HepG2 (cell line): ENCODE results near the gene OSBPL9. TPM values are rescaled to one million over a fixed set of nuclear protein-coding genes. Genes with fewer than 3 reads are reported as not detected.
A peak's percentile ranks its signal among the peaks of the same experiment; 100 is the strongest.

Experiments used
- ATAC-seq: fragments of 200-7000 bp; cut with Tn5 transposase; 3 replicates; pipeline ENCODE4 v1.9.1; 2020; ENCODE audit warnings: mild to moderate bottlenecking, moderate library complexity
- BruUV-seq: library from RNA; stranded (reverse); fragments of 400-500 nt; replicated peaks from 2 replicates; lab custom pipeline; 2021; lab: Mats Ljungman, UMichigan
- CTCF ChIA-PET: fragments of 300-600 bp; formaldehyde crosslinking; extraction: SDS; loops from one replicate; lab custom pipeline; 2021; ENCODE audit warnings: low total read pairs, inconsistent platforms, low intra/inter-chr PET ratio; lab: Yijun Ruan, JAX
- POLR2A ChIA-PET: fragments of 350-600 bp; sonication (Branson Sonifier 250); formaldehyde crosslinking; loops from one replicate; lab custom pipeline; 2020; ENCODE audit warnings: antibody characterized with exemption, inconsistent platforms; lab: Yijun Ruan, JAX
- DNase-seq: peaks from one replicate; pipeline ENCODE4 v3.0.0-alpha.2; 2015; ENCODE audit warnings: low spot score
- FAIRE-seq: peaks from 3 replicates; lab custom pipeline; 2011; peaks lifted over from hg19 to GRCh38; lab: Jason Lieb, UNC
- H2AFZ ChIP-seq: one replicate; pipeline ENCODE4 v1.6.1; 2011; ENCODE audit warnings: low read length, inconsistent platforms
- H3K27ac ChIP-seq: fragments of 300-600 bp; 3 replicates; pipeline ENCODE4 v1.8.0; 2011; ENCODE audit warnings: mixed run types, mild to moderate bottlenecking, mixed read lengths, low read length, inconsistent platforms; ENCODE audit not compliant: insufficient read depth; ENCODE audit errors: extremely low read length
- H3K27me3 ChIP-seq, 2 experiments: fragments of 200-600 bp in 1 of 2; 2 replicates in 1 of 2; 3 replicates in 1 of 2; pipeline versions ENCODE4 v1.6.0 to v1.8.0; 2011; ENCODE audit warnings: low read length in 2 of 2, mild to moderate bottlenecking in 2 of 2, moderate library complexity in 2 of 2, inconsistent platforms in 1 of 2; ENCODE audit not compliant: insufficient read depth in 2 of 2, control insufficient read depth in 1 of 2
- H3K36me3 ChIP-seq, 2 experiments: fragments of 200-600 bp in 1 of 2; replicated peaks in 1 of 2; 2 replicates in 1 of 2; 3 replicates in 1 of 2; pipeline versions ENCODE4 v1.5.1 to v1.8.0; 2011; ENCODE audit warnings: low read length in 2 of 2, inconsistent platforms in 1 of 2; ENCODE audit not compliant: insufficient read depth in 2 of 2, control insufficient read depth in 1 of 2
- H3K4me1 ChIP-seq: 2 replicates; pipeline ENCODE4 v1.5.1; 2012; ENCODE audit warnings: low read length, inconsistent platforms; ENCODE audit not compliant: insufficient read depth
- H3K4me2 ChIP-seq: 2 replicates; pipeline ENCODE4 v1.6.0; 2011; ENCODE audit warnings: low read depth, low read length, inconsistent platforms
- H3K4me3 ChIP-seq, 3 experiments: fragments of 200-600 bp in 1 of 3; sonication (generic), shearing (Covaris generic) in 1 of 3; replicated peaks in 1 of 3; 2 replicates each; pipeline ENCODE4 v1.5.1; 2011 to 2016; ENCODE audit warnings: low read length in 3 of 3, inconsistent platforms in 2 of 3, low read depth in 2 of 3, mild to moderate bottlenecking in 2 of 3, control low read depth in 1 of 3, mixed read lengths in 1 of 3; ENCODE audit not compliant: insufficient read depth in 1 of 3
- H3K79me2 ChIP-seq: one replicate; pipeline ENCODE4 v1.6.1; 2011; ENCODE audit warnings: low read length, inconsistent platforms; ENCODE audit not compliant: insufficient read depth
- H3K9ac ChIP-seq: 2 replicates; pipeline ENCODE4 v1.6.0; 2011; ENCODE audit warnings: mild to moderate bottlenecking, low read depth, low read length, inconsistent platforms; ENCODE audit not compliant: insufficient read depth
- H3K9me3 ChIP-seq: 2 replicates; pipeline ENCODE4 v1.5.1; 2012; ENCODE audit warnings: mild to moderate bottlenecking, low read length
- H4K20me1 ChIP-seq: 2 replicates; pipeline ENCODE4 v1.6.0; 2011; ENCODE audit warnings: inconsistent platforms, mild to moderate bottlenecking, low read length, moderate library complexity; ENCODE audit not compliant: insufficient read depth
- CEBPG ChIP-seq: IDR thresholded peaks from 2 replicates; pipeline ENCODE4 v1.6.1; 2016
- CTCF ChIP-seq: sonication (generic); formaldehyde crosslinking; IDR thresholded peaks from 2 replicates; pipeline ENCODE4 v1.5.0; 2020; ENCODE audit warnings: mild to moderate bottlenecking, missing genetic modification reagents, moderate library complexity
- FOSL2 ChIP-seq: sonication (generic); formaldehyde crosslinking; IDR thresholded peaks from 2 replicates; pipeline ENCODE4 v1.4.0; 2020; ENCODE audit warnings: missing genetic modification reagents
- KLF15 ChIP-seq: sonication (generic); formaldehyde crosslinking; IDR thresholded peaks from 2 replicates; pipeline ENCODE4 v1.8.1; 2023; ENCODE audit warnings: borderline replicate concordance, mild to moderate bottlenecking, inconsistent platforms, missing genetic modification reagents, mixed read lengths
- STAG1 ChIP-seq: sonication (generic); formaldehyde crosslinking; IDR thresholded peaks from 2 replicates; pipeline ENCODE4 v1.4.0; 2020; ENCODE audit warnings: missing genetic modification reagents
- ZNF607 ChIP-seq: sonication (generic); formaldehyde crosslinking; IDR thresholded peaks from 2 replicates; pipeline ENCODE4 v1.5.1; 2020; ENCODE audit warnings: missing genetic modification reagents, mild to moderate bottlenecking, borderline replicate concordance
- WGBS: methylation state at CpG from one replicate; pipeline ENCODE4 v1.1.6; 2017; ENCODE audit warnings: low lambda C conversion rate; 5-methylcytosine and 5-hydroxymethylcytosine counted together
- in situ Hi-C: cut with HindIII; loops from 2 replicates; pipeline ENCODE4 v1.10.0; 2017; ENCODE audit warnings: low pct_unique_long_range_greater_than_20kb; ENCODE audit not compliant: extremely low pct_ligation_motif_present
- intact Hi-C: fragments of 100-400 bp; cut with micrococcal nuclease; formaldehyde crosslinking; loops from one replicate; pipeline ENCODE4 v1.10.0; 2022; ENCODE audit not compliant: unreplicated experiment
- polyA plus RNA-seq, 8 experiments: library from polyadenylated mRNA; depleted of rRNA in 3 of 8; stranded (reverse) in 7 of 8; unstranded in 1 of 8; fragments of >200 nt; fragmentation: Illumina TruSeq in 4 of 8; extraction: Trizol in 4 of 8; gene quantifications; 2 replicates each; pipeline versions ENCODE4 v1.2.1 to v1.2.3, GENCODE V29; 2011 to 2016; ENCODE audit warnings: low read depth in 4 of 8, missing spikeins in 1 of 8, mixed read lengths in 1 of 8; ENCODE audit not compliant: insufficient read depth in 1 of 8
- total RNA-seq, 5 experiments: library from RNA; depleted of rRNA; stranded (reverse); fragments of >200 nt; fragmentation: Illumina TruSeq; extraction: Trizol; gene quantifications; 2 replicates each; pipeline ENCODE4 v1.2.3, GENCODE V29; 2016; ENCODE audit warnings: low read depth in 1 of 5

The OSBPL9 gene
- total and polyA plus RNA-seq, 2 of the 13 experiments (the other 11 are each of a cell fraction or from before 2014, with no cell fraction given) = 83.6 to 142 TPM

GRCh38 chr1:51569284-51570062, 47.4 kb upstream of the OSBPL9 start:
- ATAC-seq = peak; percentile 63
- Histone ChIP-seq H3K79me2 (no peaks in the 10 kb centered on the region), H3K36me3 (no peaks in the 10 kb centered on the region), H3K27me3 (no peaks in the 10 kb centered on the region), H3K9me3 (no peaks in the 10 kb centered on the region), H3K9ac (no peak overlapping the region), H4K20me1 (no peaks in the 10 kb centered on the region), H3K4me2 (0 out of 2 replicates have a peak overlapping the region, but pooled peaks have one; percentile 4), H2AFZ (no peak overlapping the region), H3K4me1 (peaks cover 14% of the 10 kb centered on the region), H3K4me3 (no peak overlapping the region), H3K27ac (no peak overlapping the region)
- WGBS = 26% methylated on average over 4 of the region's 4 CpGs
- FAIRE-seq = no peak
- CTCF ChIA-PET = interaction anchor here (1.1 kb wide), 1 partner anchor 200 kb away, joined by 3 read pairs; no protein-coding TSS in a partner anchor
- DNase-seq = peak; percentile 16
- POLR2A ChIA-PET = no interaction called here
- intact Hi-C loops = loop anchor here (1.0 kb wide), 1 partner anchor 200 kb away; no protein-coding TSS in a partner anchor
- TF ChIP-seq KLF15 (CRISPR knock-in tag) (no peak), ZNF607 (CRISPR knock-in tag) (no peak), STAG1 (peak; percentile 63), FOSL2 (CRISPR knock-in tag) (peak; percentile 85), CTCF (CRISPR knock-in tag) (peak; percentile 44), CEBPG (CRISPR knock-in tag) (peak; percentile 19; the same call in 1 of the 2 replicates)
- BruUV-seq = no TSS peak
- in situ Hi-C loops = no loop called here
